K562 (cell line): ENCODE data around the gene MRPL40. TPM values are rescaled to one million over a fixed set of nuclear protein-coding genes. Genes with fewer than 3 reads are reported as not detected.

Experiments
- ATF7 ChIP-seq: fragments of 450-650 bp; IDR thresholded peaks from 2 replicates; pipeline ENCODE4 v1.7.1; 2014; ENCODE audit warnings: mild to moderate bottlenecking, moderate library complexity
- BRF2 ChIP-seq: IDR thresholded peaks from 3 replicates; pipeline ENCODE4 v1.6.1; 2011; ENCODE audit warnings: borderline replicate concordance, mild to moderate bottlenecking; ENCODE audit not compliant: insufficient read length, insufficient read depth
- DIDO1 ChIP-seq: fragments of 450-650 bp; IDR thresholded peaks from 2 replicates; pipeline ENCODE4 v1.6.1; 2016; ENCODE audit warnings: low read depth, missing biosample characterization, missing genetic modification characterization
- ELK3 ChIP-seq: fragments of 450-650 bp; formaldehyde crosslinking; IDR thresholded peaks from 2 replicates; pipeline ENCODE4 v1.4.0; 2020; ENCODE audit warnings: mild to moderate bottlenecking
- ETV6 ChIP-seq, 3 experiments: fragments of 150-350 bp in 1 of 3; sonication (generic) in 1 of 3; formaldehyde crosslinking in 1 of 3; IDR thresholded peaks; 2 replicates each; pipeline versions ENCODE4 v1.6.1 to v1.8.0; 2014 to 2022; ENCODE audit warnings: borderline replicate concordance in 2 of 3, low read depth in 2 of 3, antibody characterized with exemption in 1 of 3, low read length in 1 of 3, mild to moderate bottlenecking in 1 of 3, missing genetic modification reagents in 1 of 3
- HBP1 ChIP-seq: fragments of 450-650 bp; formaldehyde crosslinking; IDR thresholded peaks from 2 replicates; pipeline ENCODE4 v1.4.0; 2022; ENCODE audit warnings: missing genetic modification characterization
- KDM1A ChIP-seq, 2 experiments: fragments of 450-650 bp; IDR thresholded peaks; 2 replicates each; pipeline ENCODE4 v1.6.1; 2016; ENCODE audit warnings: mild to moderate bottlenecking in 2 of 2
- NFRKB ChIP-seq: fragments of 450-650 bp; IDR thresholded peaks from 2 replicates; pipeline ENCODE4 v1.6.1; 2016; ENCODE audit warnings: low read depth
- NKRF ChIP-seq: fragments of 450-650 bp; IDR thresholded peaks from 2 replicates; pipeline ENCODE4 v1.6.1; 2016; ENCODE audit warnings: borderline replicate concordance
- NR3C1 ChIP-seq: sonication (generic); formaldehyde crosslinking; IDR thresholded peaks from 2 replicates; pipeline ENCODE4 v1.8.1; 2022; ENCODE audit warnings: missing genetic modification reagents
- POLR2G ChIP-seq: fragments of 200-400 bp; formaldehyde crosslinking; IDR thresholded peaks from 2 replicates; pipeline ENCODE4 v1.6.1; 2017; ENCODE audit warnings: low read depth, mild to moderate bottlenecking, antibody characterized with exemption, low read length, moderate library complexity
- PTRF ChIP-seq: fragments of 450-650 bp; IDR thresholded peaks from 2 replicates; pipeline ENCODE4 v1.6.1; 2016; ENCODE audit warnings: mild to moderate bottlenecking, missing genetic modification characterization, missing compliant biosample characterization
- RHOXF2B ChIP-seq: fragments of 250-450 bp; sonication (Bioruptor Pico); conservative IDR thresholded peaks from 2 replicates; pipeline ENCODE4 v1.5.1; 2021
- SAFB ChIP-seq: fragments of 200-400 bp; formaldehyde crosslinking; IDR thresholded peaks from 2 replicates; pipeline ENCODE4 v1.6.1; 2017; ENCODE audit warnings: low read depth, low read length, borderline replicate concordance
- STAT5B ChIP-seq: fragments of 250-450 bp; sonication (Bioruptor Pico); IDR thresholded peaks from 2 replicates; pipeline ENCODE4 v1.8.0; 2021; ENCODE audit warnings: mild to moderate bottlenecking, inconsistent platforms
- TARDBP ChIP-seq: fragments of 450-650 bp; IDR thresholded peaks from 2 replicates; pipeline ENCODE4 v1.6.1; 2016
- ZBTB7A ChIP-seq: IDR thresholded peaks from 2 replicates; pipeline ENCODE4 v1.6.1; 2011; ENCODE audit warnings: low read depth, mild to moderate bottlenecking, low read length, moderate library complexity, borderline replicate concordance; ENCODE audit not compliant: control insufficient read depth
- ZNF175 ChIP-seq: fragments of 200-800 bp; sonication (Bioruptor generic); IDR thresholded peaks from 2 replicates; pipeline ENCODE4 v1.6.1; 2016; ENCODE audit warnings: low read depth, mild to moderate bottlenecking, missing genetic modification characterization, missing compliant biosample characterization
- polyA plus RNA-seq, 8 experiments: library from polyadenylated mRNA; depleted of rRNA in 4 of 8; stranded (reverse) in 5 of 8; unstranded in 3 of 8; fragments of >200 nt; fragmentation: Nextera tagmentation in 2 of 8; fragmentation: Illumina TruSeq in 1 of 8; extraction: Ambion mirVana in 2 of 8; extraction: Trizol in 1 of 8; gene quantifications; 2 replicates each; pipeline versions ENCODE4 v1.2.1 to v1.2.3, GENCODE V29; 2011 to 2014; ENCODE audit warnings: inconsistent platforms in 1 of 8, missing spikeins in 1 of 8
- total RNA-seq, 7 experiments: library from RNA; depleted of rRNA in 6 of 7; stranded (reverse); fragments of >200 nt in 6 of 7; fragmentation: Illumina TruSeq in 2 of 7; extraction: Trizol in 2 of 7; gene quantifications; 2 replicates each; pipeline versions ENCODE4 v1.2.1 to v1.2.3, GENCODE V29; 2011 to 2021; ENCODE audit warnings: low replicate concordance in 1 of 7

The MRPL40 gene
- total and polyA plus RNA-seq, 9 of the 15 experiments (the other 6 are each of a cell fraction or from before 2014, with no cell fraction given) = 132 to 652 (median 208) TPM

- TF ChIP-seq POLR2G (peak; percentile 99), NFRKB (no peak), SAFB (no peak; the same call in 1 of the 2 replicates), DIDO1 (peak; percentile 100), PTRF (peak; percentile 79; the same call in 1 of the 2 replicates), TARDBP (no peak), KDM1A (IDR thresholded peaks at IDR 0.05) (no peak), BRF2 (no peak), RHOXF2B (CRISPR knock-in tag) (no peak; the same call in none of the 2 replicates), NR3C1 (CRISPR knock-in tag) (no peak), STAT5B (CRISPR knock-in tag) (no peak), HBP1 (peak; percentile 98), NKRF (no peak), ATF7 (no peak), ELK3 (CRISPR knock-in tag) (peak; percentile 88; the same call in 1 of the 2 replicates), ZBTB7A (no peak), ZNF175 (CRISPR knock-in tag) (no peak), ETV6 (IDR thresholded peaks at IDR 0.05; ENCODE audit: borderline replicate concordance in 1 of 2, low read depth in 2 of 2, low read length in 1 of 2) (no peak), ETV6 (CRISPR knock-in tag; IDR thresholded peaks at IDR 0.05; ENCODE audit: borderline replicate concordance) (no peak)
These were observed 47.2 kb downstream of the MRPL40 start, which contains the start of gene CDC45 (continued) for GRCh38 chr22:19479355-19480172.
